Endothelial cell (in vitro differentiated cells): ENCODE data around the gene COBL. TPM values are rescaled to one million over a fixed set of nuclear protein-coding genes. Genes with fewer than 3 reads are reported as not detected.

Experiments
- DNase-seq: peaks from one replicate; pipeline ENCODE4 v3.0.0; 2021; ENCODE audit warnings: low spot score
- H3K27ac Mint-ChIP-seq: one replicate; pipeline ENCODE4 v1.8.0; 2021; ENCODE audit warnings: mixed read lengths, inconsistent platforms; ENCODE audit not compliant: unreplicated experiment
- H3K27me3 Mint-ChIP-seq: one replicate; pipeline ENCODE4 v1.8.0; 2021; ENCODE audit warnings: mild to moderate bottlenecking, moderate library complexity, mixed read lengths, inconsistent platforms; ENCODE audit not compliant: unreplicated experiment
- H3K36me3 Mint-ChIP-seq: one replicate; pipeline ENCODE4 v1.8.0; 2021; ENCODE audit warnings: mild to moderate bottlenecking, low read depth, mixed read lengths, inconsistent platforms; ENCODE audit not compliant: unreplicated experiment
- H3K4me1 Mint-ChIP-seq: one replicate; pipeline ENCODE4 v1.8.0; 2021; ENCODE audit warnings: mild to moderate bottlenecking, mixed read lengths, inconsistent platforms; ENCODE audit not compliant: unreplicated experiment
- H3K4me3 Mint-ChIP-seq: one replicate; pipeline ENCODE4 v1.8.0; 2021; ENCODE audit warnings: mild to moderate bottlenecking, mixed read lengths, inconsistent platforms; ENCODE audit not compliant: unreplicated experiment
- H3K9me3 Mint-ChIP-seq: one replicate; pipeline ENCODE4 v1.8.0; 2021; ENCODE audit warnings: mixed read lengths, inconsistent platforms; ENCODE audit not compliant: unreplicated experiment
- total RNA-seq: library from RNA; stranded (reverse); fragmentation: NEBNext Ultra II Directional; extraction: Animal tissue kit (Norgen Biotek cat#: 25700); gene quantifications from one replicate; pipeline ENCODE4 v1.2.1, GENCODE V29; 2021; ENCODE audit not compliant: unreplicated experiment
- TF ChIP-seq, protein P1 (sequence below): fragments of 200-600 bp; sonication (generic); IDR thresholded peaks from one replicate; pipeline ENCODE4 v1.5.0; 2021; ENCODE audit warnings: antibody characterized with exemption; ENCODE audit not compliant: unreplicated experiment

The COBL gene
- total RNA-seq, 1 donor from 2014 or later = 1.8 TPM

DNA sequence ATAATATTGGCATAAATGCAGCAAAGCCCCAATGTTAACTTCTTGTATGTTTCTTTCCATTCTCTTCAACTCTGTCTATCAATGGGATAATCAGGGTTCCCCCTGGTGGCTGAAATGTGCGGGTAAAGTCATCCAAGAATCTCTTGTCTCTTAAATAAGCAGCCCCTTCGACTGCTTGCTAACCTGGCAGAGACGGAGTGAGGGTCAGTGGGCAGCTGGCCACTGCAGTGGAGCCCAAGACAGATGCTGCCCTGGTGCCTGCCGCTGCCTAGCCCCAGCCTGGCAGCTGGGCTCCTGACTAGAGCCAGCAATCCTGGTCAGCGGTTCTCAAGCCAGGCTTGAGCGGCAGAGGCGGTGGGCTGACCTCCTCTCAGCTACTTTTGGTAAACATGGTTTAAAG lies 248.9 kb downstream of the COBL start:
- H3K9me3 Mint-ChIP-seq = no peaks in the 10 kb centered on the region
- TF ChIP-seq, protein P1, sequence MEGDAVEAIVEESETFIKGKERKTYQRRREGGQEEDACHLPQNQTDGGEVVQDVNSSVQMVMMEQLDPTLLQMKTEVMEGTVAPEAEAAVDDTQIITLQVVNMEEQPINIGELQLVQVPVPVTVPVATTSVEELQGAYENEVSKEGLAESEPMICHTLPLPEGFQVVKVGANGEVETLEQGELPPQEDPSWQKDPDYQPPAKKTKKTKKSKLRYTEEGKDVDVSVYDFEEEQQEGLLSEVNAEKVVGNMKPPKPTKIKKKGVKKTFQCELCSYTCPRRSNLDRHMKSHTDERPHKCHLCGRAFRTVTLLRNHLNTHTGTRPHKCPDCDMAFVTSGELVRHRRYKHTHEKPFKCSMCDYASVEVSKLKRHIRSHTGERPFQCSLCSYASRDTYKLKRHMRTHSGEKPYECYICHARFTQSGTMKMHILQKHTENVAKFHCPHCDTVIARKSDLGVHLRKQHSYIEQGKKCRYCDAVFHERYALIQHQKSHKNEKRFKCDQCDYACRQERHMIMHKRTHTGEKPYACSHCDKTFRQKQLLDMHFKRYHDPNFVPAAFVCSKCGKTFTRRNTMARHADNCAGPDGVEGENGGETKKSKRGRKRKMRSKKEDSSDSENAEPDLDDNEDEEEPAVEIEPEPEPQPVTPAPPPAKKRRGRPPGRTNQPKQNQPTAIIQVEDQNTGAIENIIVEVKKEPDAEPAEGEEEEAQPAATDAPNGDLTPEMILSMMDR = peak; percentile 74
- no peak overlapping the region for H3K27ac Mint-ChIP-seq
- no peak overlapping the region for H3K4me3 Mint-ChIP-seq
- H3K27me3 Mint-ChIP-seq = peaks cover 7% of the 10 kb centered on the region
- H3K36me3 Mint-ChIP-seq = peaks cover 6% of the 10 kb centered on the region
- DNase-seq = peak; percentile 73
- peaks cover 36% of the 10 kb centered on the region for H3K4me1 Mint-ChIP-seq

DNA sequence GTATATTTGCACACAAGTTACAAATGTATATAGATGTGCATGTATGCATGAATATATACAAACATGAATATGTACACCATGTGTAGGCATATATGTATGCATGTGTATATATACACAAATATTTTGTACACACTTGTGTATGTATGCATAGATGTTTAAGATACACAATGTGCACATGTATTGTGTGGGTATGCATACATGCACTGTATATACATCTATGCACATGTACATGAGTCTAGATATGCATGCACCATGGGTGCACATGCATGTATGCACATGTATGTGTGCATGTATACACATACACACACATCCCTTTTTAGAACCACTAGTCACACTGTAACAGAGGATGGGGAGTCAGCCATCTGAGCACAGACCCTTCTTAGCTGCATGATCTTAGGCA lies 249.4 kb downstream of the COBL start:
- no peak for DNase-seq
- Mint-ChIP-seq H3K4me3 (no peak overlapping the region), H3K27ac (no peak overlapping the region), H3K9me3 (no peaks in the 10 kb centered on the region), H3K36me3 (peaks cover 6% of the 10 kb centered on the region), H3K4me1 (peaks cover 31% of the 10 kb centered on the region), H3K27me3 (peaks cover 7% of the 10 kb centered on the region)
- TF ChIP-seq, protein P1 = no peak

DNA sequence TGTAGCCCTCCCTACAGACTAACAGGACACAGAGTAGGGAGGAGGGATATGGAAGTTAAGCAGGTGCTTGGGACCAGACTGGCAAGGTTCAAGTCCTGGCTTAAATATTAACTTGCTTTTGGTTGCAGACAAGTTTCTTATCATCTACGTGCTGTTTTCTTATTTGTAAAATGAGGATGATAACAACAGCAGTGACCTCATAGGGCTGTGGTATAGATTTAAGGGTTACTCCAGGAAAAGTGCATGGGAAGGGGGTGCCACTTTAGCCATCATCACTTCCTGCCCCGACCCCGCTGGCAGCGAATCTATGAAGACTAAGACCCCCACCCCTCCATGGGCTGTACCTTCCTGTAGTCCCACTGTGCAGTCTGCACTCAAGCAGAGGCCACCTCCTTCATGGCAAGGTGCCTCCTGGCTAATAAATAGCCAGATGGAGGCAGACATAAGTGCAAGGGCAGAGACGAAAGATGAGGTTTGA lies 250.2 kb downstream of the COBL start:
- peaks cover 7% of the 10 kb centered on the region for H3K27me3 Mint-ChIP-seq
- H3K36me3 Mint-ChIP-seq = peaks cover 6% of the 10 kb centered on the region
- no peaks in the 10 kb centered on the region for H3K9me3 Mint-ChIP-seq
- H3K4me3 Mint-ChIP-seq = no peak overlapping the region
- no peak overlapping the region for H3K27ac Mint-ChIP-seq
- no peak for DNase-seq
- peaks cover 30% of the 10 kb centered on the region for H3K4me1 Mint-ChIP-seq
- TF ChIP-seq, protein P1 = no peak

DNA sequence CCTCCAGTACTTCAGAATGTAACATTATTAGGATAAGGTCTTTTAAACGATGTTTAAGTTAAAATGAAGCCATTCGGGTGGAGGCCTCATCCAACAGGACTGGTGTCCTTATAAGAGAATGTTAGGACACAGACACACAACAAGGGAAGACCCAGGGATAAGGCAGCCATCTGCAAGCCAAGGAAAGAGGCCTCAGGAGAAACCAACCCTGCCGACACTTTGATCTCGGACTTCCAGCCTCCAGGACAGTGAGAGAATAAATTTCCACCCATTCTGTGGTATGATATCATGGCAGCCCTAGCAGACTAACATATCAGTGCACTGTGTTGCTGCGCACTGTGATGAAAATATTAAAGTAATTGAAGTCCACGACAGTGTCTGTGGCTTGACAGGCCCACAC lies 250.8 kb downstream of the COBL start:
- Mint-ChIP-seq H3K27ac (no peak overlapping the region), H3K36me3 (peaks cover 6% of the 10 kb centered on the region), H3K4me1 (peaks cover 26% of the 10 kb centered on the region), H3K9me3 (no peaks in the 10 kb centered on the region), H3K4me3 (no peak overlapping the region), H3K27me3 (peaks cover 7% of the 10 kb centered on the region)
- TF ChIP-seq, protein P1 = no peak
- DNase-seq = no peak

DNA sequence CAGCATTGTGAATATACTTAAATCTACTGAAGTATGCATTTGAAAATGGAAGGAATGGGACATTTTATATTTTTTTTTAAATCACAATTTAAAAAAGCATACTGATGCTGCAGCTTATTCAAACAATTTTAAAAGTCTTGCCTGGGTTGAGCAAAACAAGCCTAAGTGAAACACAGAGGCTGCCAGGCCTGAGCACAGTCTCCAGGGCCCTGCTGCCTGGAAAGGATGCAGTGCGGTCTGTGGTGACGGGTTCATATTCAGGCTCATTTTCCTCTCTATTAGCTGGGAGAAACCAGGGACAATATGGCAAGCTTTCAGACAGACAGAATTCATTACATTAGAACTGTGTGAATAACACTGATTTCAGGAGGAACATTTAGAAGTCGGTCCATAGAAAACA lies 251.9 kb downstream of the COBL start:
- Mint-ChIP-seq H3K27me3 (peaks cover 6% of the 10 kb centered on the region), H3K36me3 (peaks cover 6% of the 10 kb centered on the region), H3K27ac (no peak overlapping the region), H3K9me3 (no peaks in the 10 kb centered on the region), H3K4me1 (peaks cover 17% of the 10 kb centered on the region), H3K4me3 (no peak overlapping the region)
- TF ChIP-seq, protein P1 = no peak
- no peak for DNase-seq
